ENCODE measurements around the gene ERGIC1. TPM values are rescaled to one million over a fixed set of nuclear protein-coding genes. Genes with fewer than 3 reads are reported as not detected.

Gene ERGIC1
- total RNA-seq, 4 donors from 2014 or later, result 116 to 172 (median 144) TPM

GRCh38 chr5:172913117-172913850 lies 79.2 kb downstream of the ERGIC1 start:
- peaks cover 0 to 32% (median 0%) of the 10 kb centered on the region in 3 donors for H3K4me1 ChIP-seq
- no peaks in the 10 kb centered on the region for H3K27me3 ChIP-seq
- H3K27ac ChIP-seq, result peak overlapping the region in 2 of 4 donors; percentile 9 to 95
- peaks cover 0 to 77% of the 10 kb centered on the region in 2 donors for H3K36me3 ChIP-seq
- ATAC-seq, result no peak
- 62 to 88% methylated on average over 7 of the region's 11 CpGs for WGBS, 2 donors (ENCODE audit: low coverage in 1 of 2)
- TF ChIP-seq POLR2AphosphoS5 (IDR thresholded peaks at IDR 0.05) (no peak), POLR2A (IDR thresholded peaks at IDR 0.05) (no peak), EP300 (IDR thresholded peaks at IDR 0.05) (no peak)
- TF ChIP-seq, protein P1, sequence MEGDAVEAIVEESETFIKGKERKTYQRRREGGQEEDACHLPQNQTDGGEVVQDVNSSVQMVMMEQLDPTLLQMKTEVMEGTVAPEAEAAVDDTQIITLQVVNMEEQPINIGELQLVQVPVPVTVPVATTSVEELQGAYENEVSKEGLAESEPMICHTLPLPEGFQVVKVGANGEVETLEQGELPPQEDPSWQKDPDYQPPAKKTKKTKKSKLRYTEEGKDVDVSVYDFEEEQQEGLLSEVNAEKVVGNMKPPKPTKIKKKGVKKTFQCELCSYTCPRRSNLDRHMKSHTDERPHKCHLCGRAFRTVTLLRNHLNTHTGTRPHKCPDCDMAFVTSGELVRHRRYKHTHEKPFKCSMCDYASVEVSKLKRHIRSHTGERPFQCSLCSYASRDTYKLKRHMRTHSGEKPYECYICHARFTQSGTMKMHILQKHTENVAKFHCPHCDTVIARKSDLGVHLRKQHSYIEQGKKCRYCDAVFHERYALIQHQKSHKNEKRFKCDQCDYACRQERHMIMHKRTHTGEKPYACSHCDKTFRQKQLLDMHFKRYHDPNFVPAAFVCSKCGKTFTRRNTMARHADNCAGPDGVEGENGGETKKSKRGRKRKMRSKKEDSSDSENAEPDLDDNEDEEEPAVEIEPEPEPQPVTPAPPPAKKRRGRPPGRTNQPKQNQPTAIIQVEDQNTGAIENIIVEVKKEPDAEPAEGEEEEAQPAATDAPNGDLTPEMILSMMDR (IDR thresholded peaks at IDR 0.05), result no peak
- no peaks in the 10 kb centered on the region for H3K9me3 ChIP-seq
- no peak overlapping the region for H3K4me3 ChIP-seq

- Histone ChIP-seq H3K9me3 (no peaks in the 10 kb centered on the region), H3K4me3 (no peak overlapping the region), H3K36me3 (peaks cover 0 to 83% of the 10 kb centered on the region in 2 donors), H3K4me1 (peaks cover 5 to 49% (median 6%) of the 10 kb centered on the region in 3 donors), H3K27ac (no peak overlapping the region), H3K27me3 (no peaks in the 10 kb centered on the region)
- no peak for TF ChIP-seq EP300 (IDR thresholded peaks at IDR 0.05)
- no peak for TF ChIP-seq POLR2A (IDR thresholded peaks at IDR 0.05)
- TF ChIP-seq, protein P1 (IDR thresholded peaks at IDR 0.05), result no peak
- no peak for TF ChIP-seq POLR2AphosphoS5 (IDR thresholded peaks at IDR 0.05)
- no peak for ATAC-seq
- WGBS, 2 donors (ENCODE audit: low coverage in 1 of 2), result 95% methylated on average over 2 of the region's 10 CpGs; no CpG with 5 or more reads in 1 of the 2 donors
These were observed 81.5 kb downstream of the ERGIC1 start for GRCh38 chr5:172915514-172915913.

DNA sequence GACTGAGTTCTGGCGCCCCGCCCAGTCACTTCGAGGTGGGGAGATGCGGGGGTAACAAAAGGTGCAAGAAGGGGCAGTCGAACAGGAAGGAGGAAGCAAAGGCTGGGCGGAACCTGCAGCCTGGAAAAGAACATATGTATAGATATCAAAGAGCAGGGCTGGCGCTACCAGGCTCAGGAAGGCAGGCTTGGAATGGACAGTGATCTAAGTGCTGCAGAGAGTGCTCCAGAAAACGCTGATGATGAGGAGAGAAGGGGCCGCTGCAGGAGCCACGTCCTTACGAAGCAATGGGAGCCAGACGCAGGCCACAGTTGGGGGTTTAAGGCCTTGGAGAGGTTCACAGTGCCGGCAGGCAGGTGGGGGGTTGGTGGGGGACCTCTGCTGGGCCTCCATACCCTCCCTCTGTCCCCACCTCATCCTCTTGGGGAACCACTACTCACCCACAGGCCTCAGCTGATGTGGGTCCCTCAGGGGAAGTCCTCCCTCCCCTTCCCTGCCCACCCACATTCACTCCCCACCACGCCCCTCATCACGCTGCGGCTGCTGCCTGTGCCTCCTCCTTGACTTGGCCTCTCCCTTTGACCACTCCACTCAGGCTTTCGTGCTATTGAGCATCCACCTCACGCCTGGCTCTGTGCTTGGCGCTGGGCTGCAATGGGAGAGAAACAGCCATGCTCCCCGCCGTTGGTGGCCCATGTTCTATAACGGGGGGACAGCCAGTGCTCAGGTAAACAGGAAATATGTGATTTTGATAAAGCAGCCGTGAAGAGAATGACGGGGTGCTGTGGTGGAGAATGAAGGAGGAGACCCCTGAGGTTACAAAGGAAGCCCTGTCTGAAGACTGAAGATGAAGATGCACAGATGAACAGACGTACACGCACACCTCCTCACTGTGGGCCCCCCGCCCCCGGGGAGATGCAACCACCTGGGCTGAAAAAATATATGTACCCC lies 84.6 kb downstream of the ERGIC1 start:
- Histone ChIP-seq H3K9me3 (no peaks in the 10 kb centered on the region), H3K36me3 (peaks cover 0 to 79% of the 10 kb centered on the region in 2 donors), H3K27ac (peak overlapping the region; percentile 14 to 89 (median 85)), H3K4me1 (peaks cover 5 to 30% (median 6%) of the 10 kb centered on the region in 3 donors), H3K27me3 (no peaks in the 10 kb centered on the region), H3K4me3 (no peak overlapping the region)
- 66 to 81% methylated on average over 17 to 24 of the region's 28 CpGs for WGBS, 2 donors (ENCODE audit: low coverage in 1 of 2)
- no peak for ATAC-seq
- no peak for TF ChIP-seq POLR2AphosphoS5 (IDR thresholded peaks at IDR 0.05)
- TF ChIP-seq, protein P1 (IDR thresholded peaks at IDR 0.05), result no peak
- no peak for TF ChIP-seq POLR2A (IDR thresholded peaks at IDR 0.05)
- no peak for TF ChIP-seq EP300 (IDR thresholded peaks at IDR 0.05)

- H3K27ac ChIP-seq, result peak overlapping the region; percentile 82 to 89 (median 85)
- peak; percentile 66 for ATAC-seq
- H3K4me1 ChIP-seq, result peaks cover 5 to 30% (median 6%) of the 10 kb centered on the region in 3 donors
- TF ChIP-seq, protein P1 (IDR thresholded peaks at IDR 0.05), result no peak
- TF ChIP-seq POLR2AphosphoS5 (IDR thresholded peaks at IDR 0.05) (peak; percentile 93), EP300 (IDR thresholded peaks at IDR 0.05) (peak; percentile 82), POLR2A (IDR thresholded peaks at IDR 0.05) (no peak)
- H3K4me3 ChIP-seq, result no peak overlapping the region
- peaks cover 0 to 80% of the 10 kb centered on the region in 2 donors for H3K36me3 ChIP-seq
- H3K9me3 ChIP-seq, result no peaks in the 10 kb centered on the region
- H3K27me3 ChIP-seq, result no peaks in the 10 kb centered on the region
- 50% methylated on average over 2 of the region's 16 CpGs; no CpG with 5 or more reads in 1 of the 2 donors for WGBS, 2 donors (ENCODE audit: low coverage in 1 of 2)
These were observed 85.7 kb downstream of the ERGIC1 start for GRCh38 chr5:172919525-172920446.

Measured in gastroesophageal sphincter (tissue), 4 donors.